Activated CD4-positive, alpha-beta memory T cell treated with anti-CD3 and anti-CD28 coated beads for 36 hours (primary cell): ENCODE results near the gene KRTDAP. TPM values are rescaled to one million over a fixed set of nuclear protein-coding genes. Genes with fewer than 3 reads are reported as not detected.

Source experiments
- CTCF ChIA-PET: fragments of 350-600 bp; sonication (Branson Sonifier 250); formaldehyde crosslinking; loops from one replicate; lab custom pipeline; 2021; ENCODE audit warnings: antibody characterized with exemption, inconsistent platforms; lab: Charles Lee
- POLR2A ChIA-PET: fragments of 350-600 bp; sonication (Branson Sonifier 250); formaldehyde crosslinking; loops from one replicate; lab custom pipeline; 2021; ENCODE audit warnings: antibody characterized with exemption; lab: Charles Lee
- DNase-seq: peaks from one replicate; pipeline ENCODE4 v3.0.0-alpha.2; 2020
- H3K27ac Mint-ChIP-seq: one replicate; pipeline ENCODE4 v1.8.0; 2021; ENCODE audit warnings: mixed read lengths
- H3K27me3 Mint-ChIP-seq: one replicate; pipeline ENCODE4 v1.8.0; 2021; ENCODE audit warnings: mixed read lengths
- H3K36me3 Mint-ChIP-seq: one replicate; pipeline ENCODE4 v1.8.0; 2021; ENCODE audit warnings: mixed read lengths
- H3K4me1 Mint-ChIP-seq: one replicate; pipeline ENCODE4 v1.8.0; 2021; ENCODE audit warnings: low read depth, mixed read lengths
- H3K4me3 Mint-ChIP-seq: one replicate; pipeline ENCODE4 v1.8.0; 2021; ENCODE audit warnings: mild to moderate bottlenecking, mixed read lengths
- H3K9me3 Mint-ChIP-seq: one replicate; pipeline ENCODE4 v1.8.0; 2021; ENCODE audit warnings: mixed read lengths
- intact Hi-C: fragments of 100-400 bp; cut with micrococcal nuclease; formaldehyde crosslinking; loops from one replicate; pipeline ENCODE4 v1.15.1; 2023
- total RNA-seq, 2 experiments: library from RNA; stranded (reverse); gene quantifications; one replicate each; pipeline ENCODE4 v1.2.3, GENCODE V29; 2021

Gene KRTDAP
- total RNA-seq, 2 experiments from 2014 or later: not detected

GRCh38 chr19:35510626-35510964 lies 20.3 kb upstream of the KRTDAP start:
- H3K27me3 Mint-ChIP-seq: peaks cover 26% of the 10 kb centered on the region
- H3K27ac Mint-ChIP-seq: no peak overlapping the region
- peaks cover 13% of the 10 kb centered on the region for H3K4me1 Mint-ChIP-seq
- no peak for DNase-seq
- H3K4me3 Mint-ChIP-seq: no peak overlapping the region
- intact Hi-C loops: loop anchor here (1.0 to 5.0 kb wide), 2 partner anchors 37 to 82 kb away; partner anchors contain the start of gene TMEM147
- ChIA-PET POLR2A (interaction anchor here (0.6 kb wide), 1 partner anchor 31 kb away, joined by 3 read pairs; no protein-coding TSS in a partner anchor), CTCF (interaction anchor here (0.5 to 4.7 kb wide), 36 partner anchors 8 to 415 kb away, joined by 3 to 59 read pairs (median 4); partner anchors contain the start of genes COX6B1, FFAR1, FFAR3 and PMIS2)
- no peaks in the 10 kb centered on the region for H3K9me3 Mint-ChIP-seq
- no peaks in the 10 kb centered on the region for H3K36me3 Mint-ChIP-seq

GRCh38 chr19:35509861-35510625 lies 19.8 kb upstream of the KRTDAP start:
- no peak overlapping the region for H3K27ac Mint-ChIP-seq
- ChIA-PET CTCF (interaction anchor here (0.5 to 4.7 kb wide), 35 partner anchors 8 to 415 kb away, joined by 3 to 59 read pairs (median 4); partner anchors contain the start of genes COX6B1, FFAR1, FFAR3 and PMIS2), POLR2A (interaction anchor here (0.6 kb wide), 1 partner anchor 31 kb away, joined by 3 read pairs; no protein-coding TSS in a partner anchor)
- H3K4me1 Mint-ChIP-seq: peaks cover 13% of the 10 kb centered on the region
- intact Hi-C loops: loop anchor here (1.0 to 5.0 kb wide), 2 partner anchors 37 to 82 kb away; partner anchors contain the start of gene TMEM147
- peaks cover 29% of the 10 kb centered on the region for H3K27me3 Mint-ChIP-seq
- no peaks in the 10 kb centered on the region for H3K9me3 Mint-ChIP-seq
- DNase-seq: peak; percentile 81
- H3K4me3 Mint-ChIP-seq: peak overlapping the region; percentile 62
- H3K36me3 Mint-ChIP-seq: no peaks in the 10 kb centered on the region

GRCh38 chr19:35509018-35509652 lies 18.9 kb upstream of the KRTDAP start:
- DNase-seq: peak; percentile 63
- H3K4me1 Mint-ChIP-seq: peaks cover 13% of the 10 kb centered on the region
- peaks cover 29% of the 10 kb centered on the region for H3K27me3 Mint-ChIP-seq
- H3K27ac Mint-ChIP-seq: no peak overlapping the region
- intact Hi-C loops: no loop called here
- CTCF ChIA-PET: interaction anchor here (0.6 to 4.7 kb wide), 17 partner anchors 7 to 405 kb away, joined by 3 to 59 read pairs (median 6); partner anchors contain the start of gene FFAR3
- H3K9me3 Mint-ChIP-seq: no peaks in the 10 kb centered on the region
- POLR2A ChIA-PET: no interaction called here
- peak overlapping the region; percentile 62 for H3K4me3 Mint-ChIP-seq
- no peaks in the 10 kb centered on the region for H3K36me3 Mint-ChIP-seq

- ChIA-PET CTCF (interaction anchor here (0.6 to 4.7 kb wide), 7 partner anchors 13 to 464 kb away, joined by 3 to 59 read pairs (median 4); no protein-coding TSS in a partner anchor), POLR2A (no interaction called here)
- no peak overlapping the region for H3K4me3 Mint-ChIP-seq
- H3K36me3 Mint-ChIP-seq: no peaks in the 10 kb centered on the region
- intact Hi-C loops: no loop called here
- peaks cover 24% of the 10 kb centered on the region for H3K27me3 Mint-ChIP-seq
- H3K27ac Mint-ChIP-seq: no peak overlapping the region
- H3K4me1 Mint-ChIP-seq: peaks cover 13% of the 10 kb centered on the region
- DNase-seq: no peak
- no peaks in the 10 kb centered on the region for H3K9me3 Mint-ChIP-seq
These were observed 17.9 kb upstream of the KRTDAP start for GRCh38 chr19:35508129-35508528.

GRCh38 chr19:35507561-35507960 lies 17.3 kb upstream of the KRTDAP start:
- H3K9me3 Mint-ChIP-seq: no peaks in the 10 kb centered on the region
- ChIA-PET CTCF (interaction anchor here (0.9 to 4.7 kb wide), 5 partner anchors 12 to 463 kb away, joined by 3 to 59 read pairs (median 5); no protein-coding TSS in a partner anchor), POLR2A (no interaction called here)
- peaks cover 13% of the 10 kb centered on the region for H3K4me1 Mint-ChIP-seq
- H3K4me3 Mint-ChIP-seq: no peak overlapping the region
- no peaks in the 10 kb centered on the region for H3K36me3 Mint-ChIP-seq
- no peak for DNase-seq
- intact Hi-C loops: no loop called here
- H3K27ac Mint-ChIP-seq: no peak overlapping the region
- peaks cover 24% of the 10 kb centered on the region for H3K27me3 Mint-ChIP-seq

- ChIA-PET CTCF (interaction anchor here (1.1 to 1.3 kb wide), 2 partner anchors 9 to 11 kb away, joined by 4 to 7 read pairs; no protein-coding TSS in a partner anchor), POLR2A (no interaction called here)
- Mint-ChIP-seq H3K36me3 (no peaks in the 10 kb centered on the region), H3K9me3 (no peaks in the 10 kb centered on the region), H3K27ac (no peak overlapping the region), H3K4me3 (no peak overlapping the region), H3K4me1 (peaks cover 13% of the 10 kb centered on the region), H3K27me3 (peaks cover 19% of the 10 kb centered on the region)
- intact Hi-C loops: no loop called here
- DNase-seq: no peak
These were observed 15.7 kb upstream of the KRTDAP start for GRCh38 chr19:35506011-35506410.

- CTCF ChIA-PET: interaction anchor here (1.9 kb wide), 1 partner anchor 8 kb away, joined by 9 read pairs; no protein-coding TSS in a partner anchor
- no peak overlapping the region for H3K4me3 Mint-ChIP-seq
- H3K27me3 Mint-ChIP-seq: peaks cover 3% of the 10 kb centered on the region
- no peaks in the 10 kb centered on the region for H3K36me3 Mint-ChIP-seq
- intact Hi-C loops: no loop called here
- H3K27ac Mint-ChIP-seq: no peak overlapping the region
- no peaks in the 10 kb centered on the region for H3K9me3 Mint-ChIP-seq
- DNase-seq: no peak
- POLR2A ChIA-PET: no interaction called here
- H3K4me1 Mint-ChIP-seq: no peaks in the 10 kb centered on the region
These were observed 12.5 kb upstream of the KRTDAP start for GRCh38 chr19:35502751-35503150.

GRCh38 chr19:35501684-35502083 lies 11.4 kb upstream of the KRTDAP start:
- ChIA-PET POLR2A (no interaction called here), CTCF (interaction anchor here (1.9 kb wide), 1 partner anchor 9 kb away, joined by 9 read pairs; no protein-coding TSS in a partner anchor)
- intact Hi-C loops: no loop called here
- DNase-seq: no peak
- Mint-ChIP-seq H3K4me3 (no peak overlapping the region), H3K9me3 (no peaks in the 10 kb centered on the region), H3K4me1 (no peaks in the 10 kb centered on the region), H3K36me3 (no peaks in the 10 kb centered on the region), H3K27ac (no peak overlapping the region), H3K27me3 (peaks cover 3% of the 10 kb centered on the region)

- H3K27me3 Mint-ChIP-seq: peaks cover 3% of the 10 kb centered on the region
- H3K27ac Mint-ChIP-seq: no peak overlapping the region
- H3K4me1 Mint-ChIP-seq: no peaks in the 10 kb centered on the region
- no peak overlapping the region for H3K4me3 Mint-ChIP-seq
- ChIA-PET POLR2A (no interaction called here), CTCF (interaction anchor here (0.6 to 1.6 kb wide), 5 partner anchors 9 to 80 kb away, joined by 3 to 4 read pairs (median 3); no protein-coding TSS in a partner anchor)
- intact Hi-C loops: no loop called here
- H3K36me3 Mint-ChIP-seq: no peaks in the 10 kb centered on the region
- no peaks in the 10 kb centered on the region for H3K9me3 Mint-ChIP-seq
- no peak for DNase-seq
These were observed 10.3 kb upstream of the KRTDAP start for GRCh38 chr19:35500611-35501010.

GRCh38 chr19:35498984-35499527 lies 8.8 kb upstream of the KRTDAP start:
- CTCF ChIA-PET: interaction anchor here (2.5 kb wide), 1 partner anchor 12 kb away, joined by 8 read pairs; no protein-coding TSS in a partner anchor
- intact Hi-C loops: no loop called here
- DNase-seq: no peak
- Mint-ChIP-seq H3K36me3 (no peaks in the 10 kb centered on the region), H3K4me3 (no peak overlapping the region), H3K27me3 (no peaks in the 10 kb centered on the region), H3K27ac (no peak overlapping the region), H3K4me1 (peaks cover 5% of the 10 kb centered on the region), H3K9me3 (no peaks in the 10 kb centered on the region)
- POLR2A ChIA-PET: no interaction called here

- ChIA-PET CTCF (interaction anchor here (1.8 to 4.7 kb wide), 4 partner anchors 11 to 150 kb away, joined by 6 to 77 read pairs (median 28); partner anchors contain the start of gene FFAR1), POLR2A (no interaction called here)
- Mint-ChIP-seq H3K36me3 (no peaks in the 10 kb centered on the region), H3K27ac (no peak overlapping the region), H3K9me3 (no peaks in the 10 kb centered on the region), H3K4me1 (peaks cover 5% of the 10 kb centered on the region), H3K27me3 (no peaks in the 10 kb centered on the region), H3K4me3 (no peak overlapping the region)
- intact Hi-C loops: no loop called here
- DNase-seq: no peak
These were observed 8.0 kb upstream of the KRTDAP start for GRCh38 chr19:35498220-35498619.
